Endodermal cell (in vitro differentiated cells): ENCODE results near the gene GUCY2F. TPM values are rescaled to one million over a fixed set of nuclear protein-coding genes. Genes with fewer than 3 reads are reported as not detected.

Experiments used
- DNase-seq: peaks from one replicate; pipeline ENCODE4 v3.0.0-alpha.2; 2017
- H3K27ac ChIP-seq: 2 replicates; pipeline ENCODE4 v1.5.1; 2013; ENCODE audit warnings: mild to moderate bottlenecking, low read depth, low read length, moderate library complexity
- H3K27me3 ChIP-seq: 2 replicates; pipeline ENCODE4 v1.6.1; 2013; ENCODE audit warnings: mild to moderate bottlenecking, low read length, moderate library complexity; ENCODE audit not compliant: insufficient read depth, control insufficient read depth, poor library complexity, severe bottlenecking
- H3K36me3 ChIP-seq: 2 replicates; pipeline ENCODE4 v1.7.0; 2013; ENCODE audit warnings: mild to moderate bottlenecking, low read length, moderate library complexity; ENCODE audit not compliant: control insufficient read depth, insufficient read depth
- H3K4me1 ChIP-seq: one replicate; pipeline ENCODE4 v1.7.0; 2013; ENCODE audit warnings: low read length; ENCODE audit not compliant: control insufficient read depth, insufficient read depth
- H3K4me3 ChIP-seq: 2 replicates; pipeline ENCODE4 v1.5.1; 2013; ENCODE audit warnings: mild to moderate bottlenecking, low read length, moderate library complexity
- H3K9ac ChIP-seq: 2 replicates; pipeline ENCODE4 v1.6.1; 2013; ENCODE audit warnings: mild to moderate bottlenecking, low read length, moderate library complexity; ENCODE audit not compliant: poor library complexity, severe bottlenecking; ENCODE audit errors: extremely low read depth
- H3K9me3 ChIP-seq: 2 replicates; pipeline ENCODE4 v1.6.1; 2013; ENCODE audit warnings: mild to moderate bottlenecking, low read length, moderate library complexity; ENCODE audit not compliant: control insufficient read depth
- H3K27ac Mint-ChIP-seq: 2 replicates; pipeline ENCODE4 v1.8.0; 2020; ENCODE audit warnings: mixed read lengths
- H3K27me3 Mint-ChIP-seq: 2 replicates; pipeline ENCODE4 v1.8.0; 2021; ENCODE audit warnings: mild to moderate bottlenecking, mixed read lengths; ENCODE audit not compliant: insufficient read depth
- H3K36me3 Mint-ChIP-seq: 2 replicates; pipeline ENCODE4 v1.8.0; 2020; ENCODE audit warnings: low read depth, mixed read lengths
- H3K4me1 Mint-ChIP-seq: 2 replicates; pipeline ENCODE4 v1.8.0; 2020; ENCODE audit warnings: mixed read lengths
- H3K4me3 Mint-ChIP-seq: 2 replicates; pipeline ENCODE4 v1.8.0; 2020; ENCODE audit warnings: mild to moderate bottlenecking, moderate library complexity, mixed read lengths
- H3K9me3 Mint-ChIP-seq: 2 replicates; pipeline ENCODE4 v1.8.0; 2020; ENCODE audit warnings: mild to moderate bottlenecking, mixed read lengths
- WGBS, 2 experiments: methylation state at CpG; one replicate each; pipeline versions ENCODE4 v1.1.5 to v1.1.7; 2013; ENCODE audit warnings: missing lambda C conversion rate in 2 of 2, mixed read lengths in 1 of 2; ENCODE audit not compliant: insufficient coverage in 1 of 2, insufficient read length in 1 of 2; 5-methylcytosine and 5-hydroxymethylcytosine counted together
- total RNA-seq, 2 donors: library from RNA; stranded (reverse); fragmentation: NEBNext Ultra II Directional in 1 of 2; extraction: Animal tissue kit (Norgen Biotek cat#: 25700) in 1 of 2; gene quantifications; 2 replicates in 1 of 2; 3 replicates in 1 of 2; pipeline ENCODE4 v1.2.1, GENCODE V29; 2021
- TF ChIP-seq, protein P1 (sequence below): fragments of 200-600 bp; sonication (generic); conservative IDR thresholded peaks from 2 replicates; pipeline ENCODE4 v1.5.0; 2021; ENCODE audit warnings: antibody characterized with exemption, mild to moderate bottlenecking

The GUCY2F gene
- total RNA-seq, 2 donors from 2014 or later = 0.09 TPM; not detected in 1

DNA sequence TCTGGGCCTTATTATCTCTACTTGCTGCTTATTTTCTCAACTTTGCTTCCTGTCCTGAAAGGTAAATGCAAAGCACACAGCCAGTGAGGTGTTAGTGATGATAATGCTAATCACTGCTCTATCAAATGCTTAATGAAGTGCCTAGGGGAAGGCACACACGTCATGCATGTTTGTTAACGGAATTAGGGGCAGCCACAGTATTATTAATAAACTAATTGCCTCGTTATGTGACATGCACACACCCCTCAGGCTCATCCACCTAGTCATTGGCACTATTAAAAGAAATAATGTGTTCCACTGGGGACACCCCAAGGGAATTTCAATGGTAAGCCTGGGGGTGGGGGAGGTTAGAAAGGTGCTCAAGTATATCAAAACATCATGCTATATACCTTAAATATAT, 125.2 kb downstream of the GUCY2F start:
- H3K4me1 Mint-ChIP-seq = peaks cover 31% of the 10 kb centered on the region
- peaks cover 4% of the 10 kb centered on the region for H3K27me3 Mint-ChIP-seq
- Histone ChIP-seq H3K36me3 (no peaks in the 10 kb centered on the region), H3K4me1 (no peaks in the 10 kb centered on the region), H3K27me3 (no peaks in the 10 kb centered on the region), H3K9me3 (no peaks in the 10 kb centered on the region), H3K9ac (no peak overlapping the region), H3K4me3 (no peak overlapping the region), H3K27ac (no peak overlapping the region)
- no peak overlapping the region for H3K4me3 Mint-ChIP-seq
- 67 to 100% methylated on average over 1 to 3 of the region's 3 CpGs for WGBS, 2 experiments
- H3K9me3 Mint-ChIP-seq = peaks cover 13% of the 10 kb centered on the region
- no peaks in the 10 kb centered on the region for H3K36me3 Mint-ChIP-seq
- DNase-seq = no peak
- TF ChIP-seq, protein P1, sequence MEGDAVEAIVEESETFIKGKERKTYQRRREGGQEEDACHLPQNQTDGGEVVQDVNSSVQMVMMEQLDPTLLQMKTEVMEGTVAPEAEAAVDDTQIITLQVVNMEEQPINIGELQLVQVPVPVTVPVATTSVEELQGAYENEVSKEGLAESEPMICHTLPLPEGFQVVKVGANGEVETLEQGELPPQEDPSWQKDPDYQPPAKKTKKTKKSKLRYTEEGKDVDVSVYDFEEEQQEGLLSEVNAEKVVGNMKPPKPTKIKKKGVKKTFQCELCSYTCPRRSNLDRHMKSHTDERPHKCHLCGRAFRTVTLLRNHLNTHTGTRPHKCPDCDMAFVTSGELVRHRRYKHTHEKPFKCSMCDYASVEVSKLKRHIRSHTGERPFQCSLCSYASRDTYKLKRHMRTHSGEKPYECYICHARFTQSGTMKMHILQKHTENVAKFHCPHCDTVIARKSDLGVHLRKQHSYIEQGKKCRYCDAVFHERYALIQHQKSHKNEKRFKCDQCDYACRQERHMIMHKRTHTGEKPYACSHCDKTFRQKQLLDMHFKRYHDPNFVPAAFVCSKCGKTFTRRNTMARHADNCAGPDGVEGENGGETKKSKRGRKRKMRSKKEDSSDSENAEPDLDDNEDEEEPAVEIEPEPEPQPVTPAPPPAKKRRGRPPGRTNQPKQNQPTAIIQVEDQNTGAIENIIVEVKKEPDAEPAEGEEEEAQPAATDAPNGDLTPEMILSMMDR = no peak
- H3K27ac Mint-ChIP-seq = no peak overlapping the region

GRCh38 chrX:109352066-109352588, 129.8 kb downstream of the GUCY2F start:
- TF ChIP-seq, protein P1 = no peak
- H3K36me3 Mint-ChIP-seq = no peaks in the 10 kb centered on the region
- no peaks in the 10 kb centered on the region for H3K9me3 Mint-ChIP-seq
- peaks cover 17% of the 10 kb centered on the region for H3K4me1 Mint-ChIP-seq
- no peak overlapping the region for H3K4me3 Mint-ChIP-seq
- Histone ChIP-seq H3K36me3 (no peaks in the 10 kb centered on the region), H3K4me3 (no peak overlapping the region), H3K27ac (no peak overlapping the region), H3K9ac (no peak overlapping the region), H3K27me3 (no peaks in the 10 kb centered on the region), H3K9me3 (no peaks in the 10 kb centered on the region), H3K4me1 (no peaks in the 10 kb centered on the region)
- no peak for DNase-seq
- H3K27ac Mint-ChIP-seq = no peak overlapping the region
- 91 to 100% methylated on average over 1 to 4 of the region's 4 CpGs for WGBS, 2 experiments
- H3K27me3 Mint-ChIP-seq = peaks cover 3% of the 10 kb centered on the region

GRCh38 chrX:109351557-109351956, 130.3 kb downstream of the GUCY2F start:
- Mint-ChIP-seq H3K4me3 (no peak overlapping the region), H3K36me3 (no peaks in the 10 kb centered on the region), H3K27me3 (peaks cover 3% of the 10 kb centered on the region), H3K9me3 (no peaks in the 10 kb centered on the region), H3K4me1 (peaks cover 15% of the 10 kb centered on the region), H3K27ac (no peak overlapping the region)
- TF ChIP-seq, protein P1 = no peak
- WGBS, 2 experiments = 91 to 100% methylated on average over 1 to 3 of the region's 3 CpGs
- H3K36me3 ChIP-seq = no peaks in the 10 kb centered on the region
- no peak for DNase-seq
- no peaks in the 10 kb centered on the region for H3K9me3 ChIP-seq
- no peak overlapping the region for H3K27ac ChIP-seq
- H3K4me1 ChIP-seq = no peaks in the 10 kb centered on the region
- H3K27me3 ChIP-seq = no peaks in the 10 kb centered on the region
- no peak overlapping the region for H3K9ac ChIP-seq
- H3K4me3 ChIP-seq = no peak overlapping the region
